OCI-LY7 (cell line): ENCODE measurements around the gene ARTN. TPM values are rescaled to one million over a fixed set of nuclear protein-coding genes. Genes with fewer than 3 reads are reported as not detected.

Experiments used
- BruUV-seq: library from RNA; stranded (reverse); fragments of 400-500 nt; replicated peaks from 2 replicates; lab custom pipeline; 2021; lab: Mats Ljungman, UMichigan
- CTCF ChIA-PET: fragments of 300-600 bp; sonication (Branson Sonifier 250); formaldehyde crosslinking; loops from one replicate; lab custom pipeline; 2022; ENCODE audit warnings: antibody characterized with exemption; ENCODE audit not compliant: unreplicated experiment; lab: Charles Lee
- POLR2A ChIA-PET: fragments of 300-600 bp; sonication (Branson Sonifier 250); formaldehyde crosslinking; loops from one replicate; lab custom pipeline; 2022; ENCODE audit warnings: antibody characterized with exemption; lab: Charles Lee
- DNase-seq: peaks from one replicate; pipeline ENCODE4 v3.0.0-alpha.2; 2015; ENCODE audit warnings: low spot score
- H2AFZ ChIP-seq: fragments of 200-600 bp; sonication (generic), shearing (Covaris generic); 2 replicates; pipeline ENCODE4 v1.6.1; 2014; ENCODE audit warnings: mild to moderate bottlenecking, antibody characterized with exemption, low read length, moderate library complexity
- H3K27ac ChIP-seq: fragments of 200-600 bp; sonication (generic); 2 replicates; pipeline ENCODE4 v1.5.1; 2014; ENCODE audit warnings: mixed run types, low read depth, mild to moderate bottlenecking, moderate library complexity, low read length, inconsistent platforms; ENCODE audit not compliant: poor library complexity, severe bottlenecking
- H3K36me3 ChIP-seq: fragments of 200-600 bp; sonication (generic); 2 replicates; pipeline ENCODE4 v1.6.1; 2014; ENCODE audit warnings: mild to moderate bottlenecking, antibody characterized with exemption, low read length, moderate library complexity, mixed read lengths; ENCODE audit not compliant: insufficient read depth
- H3K4me1 ChIP-seq: fragments of 200-600 bp; sonication (generic); 2 replicates; pipeline ENCODE4 v1.5.1; 2014; ENCODE audit warnings: mild to moderate bottlenecking, low read length; ENCODE audit not compliant: insufficient read depth, poor library complexity, severe bottlenecking
- H3K4me2 ChIP-seq: fragments of 200-600 bp; sonication (generic); 2 replicates; pipeline ENCODE4 v1.6.1; 2014; ENCODE audit warnings: mild to moderate bottlenecking, low read length
- H3K4me3 ChIP-seq: fragments of 200-600 bp; sonication (generic); 2 replicates; pipeline ENCODE4 v1.5.1; 2014; ENCODE audit warnings: mild to moderate bottlenecking, low read depth, low read length; ENCODE audit not compliant: poor library complexity, severe bottlenecking
- H3K79me2 ChIP-seq: fragments of 200-600 bp; sonication (generic); 2 replicates; pipeline ENCODE4 v1.6.1; 2016; ENCODE audit warnings: low read depth, mild to moderate bottlenecking, low read length, moderate library complexity, mixed read lengths; ENCODE audit not compliant: insufficient read depth
- H3K9me2 ChIP-seq: fragments of 200-600 bp; sonication (generic); 2 replicates; pipeline ENCODE4 v1.6.1; 2016; ENCODE audit warnings: mild to moderate bottlenecking, low read length, mixed read lengths; ENCODE audit not compliant: insufficient read depth
- H3K9me3 ChIP-seq: fragments of 200-600 bp; sonication (generic); 2 replicates; pipeline ENCODE4 v1.6.1; 2014; ENCODE audit warnings: mild to moderate bottlenecking, mixed run types, low read length, mixed read lengths
- H4K20me1 ChIP-seq: fragments of 200-600 bp; sonication (generic); 2 replicates; pipeline ENCODE4 v1.6.1; 2014; ENCODE audit warnings: mild to moderate bottlenecking, antibody characterized with exemption, low read length, moderate library complexity, mixed read lengths; ENCODE audit not compliant: insufficient read depth
- CTCF ChIP-seq: fragments of 200-600 bp; sonication (generic); conservative IDR thresholded peaks from 2 replicates; pipeline ENCODE4 v1.5.1; 2014; ENCODE audit warnings: mild to moderate bottlenecking, antibody characterized with exemption, low read length, moderate library complexity, mixed read lengths
- EZH2phosphoT487 ChIP-seq: fragments of 200-600 bp; sonication (generic); IDR thresholded peaks from 2 replicates; pipeline ENCODE4 v1.6.1; 2018; ENCODE audit warnings: low read depth, borderline replicate concordance, mild to moderate bottlenecking, mixed run types, antibody characterized with exemption, low read length, moderate library complexity, mixed read lengths
- intact Hi-C: fragments of 100-400 bp; cut with micrococcal nuclease; formaldehyde crosslinking; loops from one replicate; pipeline ENCODE4 v1.10.0; 2022; ENCODE audit not compliant: unreplicated experiment
- total RNA-seq, 2 experiments: library from RNA; depleted of rRNA in 1 of 2; stranded (reverse); fragments of >200 nt in 1 of 2; shearing (Covaris generic) in 1 of 2; gene quantifications; 2 replicates each; pipeline ENCODE4 v1.2.3, GENCODE V29; 2014 to 2022

Gene ARTN
- total RNA-seq, 2 experiments from 2014 or later: 0.44 to 1.2 TPM

GRCh38 chr1:43973981-43974442 lies 40.4 kb downstream of the ARTN start:
- peak overlapping the region; percentile 23 for H3K27ac ChIP-seq
- peak overlapping the region; percentile 69; the same call in 1 of the 2 replicates for H2AFZ ChIP-seq
- peak overlapping the region; percentile 94 for H3K4me3 ChIP-seq
- no peak for TF ChIP-seq CTCF
- TF ChIP-seq EZH2phosphoT487: no peak
- 0 out of 2 replicates have a peak, but pooled peaks cover 9% of the 10 kb centered on the region for H4K20me1 ChIP-seq
- peaks cover 24% of the 10 kb centered on the region for H3K4me1 ChIP-seq
- peak overlapping the region; percentile 90 for H3K4me2 ChIP-seq
- no TSS peak for BruUV-seq
- ChIA-PET POLR2A (interaction anchor here (1.2 kb wide), 1 partner anchor 25 kb away, joined by 3 read pairs; no protein-coding TSS in a partner anchor), CTCF (no interaction called here)
- H3K9me2 ChIP-seq: no peaks in the 10 kb centered on the region
- DNase-seq: no peak
- H3K79me2 ChIP-seq: peaks cover 10% of the 10 kb centered on the region; the same call in 1 of the 2 replicates
- peaks cover 56% of the 10 kb centered on the region for H3K36me3 ChIP-seq
- intact Hi-C loops: loop anchor here (1.0 to 2.0 kb wide), 2 partner anchors 17 to 28 kb away; partner anchors contain the start of genes CCDC24 and IPO13
- H3K9me3 ChIP-seq: no peaks in the 10 kb centered on the region

- peaks cover 24% of the 10 kb centered on the region for H3K4me1 ChIP-seq
- H3K9me3 ChIP-seq: no peaks in the 10 kb centered on the region
- peak; percentile 94 for DNase-seq
- H3K4me2 ChIP-seq: peak within 1 kb of the TSS; percentile 90
- peak within 1 kb of the TSS; percentile 94 for H3K4me3 ChIP-seq
- BruUV-seq: no TSS peak
- no peaks in the 10 kb centered on the region for H3K9me2 ChIP-seq
- 0 out of 2 replicates have a peak, but pooled peaks cover 9% of the 10 kb centered on the region for H4K20me1 ChIP-seq
- H2AFZ ChIP-seq: peak within 1 kb of the TSS; percentile 69
- POLR2A ChIA-PET: interaction anchor here (0.5 to 1.2 kb wide), 3 partner anchors 26 to 361 kb away, joined by 3 to 5 read pairs (median 3); no protein-coding TSS in a partner anchor
- H3K27ac ChIP-seq: peak within 1 kb of the TSS; percentile 46
- H3K79me2 ChIP-seq: peaks cover 10% of the 10 kb centered on the region; the same call in 1 of the 2 replicates
- H3K36me3 ChIP-seq: peaks cover 56% of the 10 kb centered on the region
- intact Hi-C loops: loop anchor here (1.0 to 2.0 kb wide), 2 partner anchors 16 to 28 kb away; partner anchors contain the start of genes CCDC24 and IPO13
- no peak for TF ChIP-seq CTCF
- no peak for TF ChIP-seq EZH2phosphoT487
- CTCF ChIA-PET: interaction anchor here (1.1 to 1.4 kb wide), 2 partner anchors 18 to 39 kb away, joined by 3 read pairs; no protein-coding TSS in a partner anchor
Measured at GRCh38 chr1:43974443-43975248, 41.0 kb downstream of the ARTN start, which contains the start of gene ATP6V0B. Gene ATP6V0B (plus strand): TSS chr1:43974960. CDS start chr1:43975041, 81 bp downstream.
